Heart right ventricle (tissue), 16 donors: Measurements from ENCODE around the gene ARHGAP4. TPM values are rescaled to one million over a fixed set of nuclear protein-coding genes. Genes with fewer than 3 reads are reported as not detected.

Experiments used
- ATAC-seq, 8 donors: fragments of 200-7000 bp; cut with Tn5 transposase; one replicate each; pipeline ENCODE4 v1.9.1; 2020; ENCODE audit warnings: mild to moderate bottlenecking in 8 of 8, moderate library complexity in 8 of 8, moderate number of reproducible peaks in 1 of 8
- DNase-seq, 2 donors: peaks; one replicate each; pipeline ENCODE4 v3.0.0-alpha.2; 2020
- H3K27ac ChIP-seq, 10 donors: fragments of 200-600 bp; sonication (generic) in 2 of 10; one replicate each; pipeline versions ENCODE4 v1.5.0 to v1.8.0; 2020 to 2022; ENCODE audit warnings: mild to moderate bottlenecking in 3 of 10
- H3K27me3 ChIP-seq, 7 donors: fragments of 200-600 bp; one replicate each; pipeline ENCODE4 v1.8.0; 2021 to 2022; ENCODE audit warnings: mild to moderate bottlenecking in 2 of 7
- H3K36me3 ChIP-seq, 9 donors: fragments of 200-600 bp; sonication (generic) in 1 of 9; one replicate each; pipeline versions ENCODE4 v1.5.0 to v1.8.0; 2020 to 2022; ENCODE audit warnings: mild to moderate bottlenecking in 2 of 9
- H3K4me1 ChIP-seq, 9 donors: fragments of 200-600 bp; sonication (generic) in 1 of 9; one replicate each; pipeline versions ENCODE4 v1.5.0 to v1.8.0; 2020 to 2022; ENCODE audit warnings: mild to moderate bottlenecking in 4 of 9
- H3K4me3 ChIP-seq, 10 donors: fragments of 200-600 bp; sonication (generic) in 2 of 10; one replicate each; pipeline versions ENCODE4 v1.5.0 to v1.8.0; 2020 to 2022; ENCODE audit warnings: mild to moderate bottlenecking in 7 of 10, moderate library complexity in 2 of 10
- H3K9me3 ChIP-seq, 11 donors: fragments of 200-600 bp in 10 of 11; sonication (generic) in 2 of 11; one replicate each; pipeline versions ENCODE4 v1.5.0 to v1.8.0; 2013 to 2022; ENCODE audit warnings: mild to moderate bottlenecking in 2 of 11, control low read depth in 1 of 11, moderate library complexity in 1 of 11
- CTCF ChIP-seq, 9 donors: fragments of 200-600 bp; sonication (generic) in 2 of 9; IDR thresholded peaks; one replicate each; pipeline versions ENCODE4 v1.5.0 to v1.8.0; 2021 to 2022; ENCODE audit warnings: antibody characterized with exemption in 9 of 9, mild to moderate bottlenecking in 5 of 9, moderate library complexity in 1 of 9
- WGBS, 2 donors: extraction: QIAGEN DNeasy Blood & Tissue Kit; methylation state at CpG; one replicate each; pipeline ENCODE4 v1.1.7; 2013; ENCODE audit warnings: inconsistent platforms in 1 of 2; 5-methylcytosine and 5-hydroxymethylcytosine counted together
- intact Hi-C, 10 donors: fragments of 100-400 bp; cut with DNase I; formaldehyde crosslinking; loops; one replicate each; pipeline versions ENCODE4 v1.11.1 to v1.14.2; 2022
- polyA plus RNA-seq, 2 donors: library from polyadenylated mRNA; stranded (reverse); fragments of 200-250 nt; gene quantifications; one replicate each; pipeline ENCODE4 v1.2.3, GENCODE V29; 2013
- total RNA-seq, 10 donors: library from RNA; stranded (reverse); fragmentation: NEBNext Ultra II Directional in 3 of 10; extraction: Animal tissue kit (Norgen Biotek cat#: 25700) in 3 of 10; gene quantifications; one replicate each; pipeline versions ENCODE4 v1.2.1 to v1.2.4, GENCODE V29; 2021 to 2023
- donor health status: Arrhythmogenic right ventricular cardiomyopathy.
- donor health status: ischemic (EF 13 %, LVEDD 7.1; RV severe dilation, severe dysfunction).
- donor health status: healthy with polysubstance abuse.
- donor health status: DM: no; HTN: yes; CAD: no.
- donor health status: DM: no; HTN: no; CAD: no.
- donor health status: ischemic (EF 25% LVEDD 6.9; RV normal size, moderate dysfunction).
- donor health status: ischemic (EF 25% LVEDD 5.7; RV mildly dilated, moderate dysfunction).
- donor health status: healthy.
- donor health status: DM: yes; HTN: yes; CAD: no.
- donor health status: Ischemic cardiomyopathy.
- donor health status: ischemic (EF 35%, LVEDD 5.7; RV mildly dilated, moderate dysfunction).
- donor health status: nonischemic (EF 11% LVEDD 7.7; RV severe dilation, severe dysfunction).
- donor health status: DM: yes; HTN: yes; CAD: no.
- donor health status: PGD.
- donor health status: ischemic (EF 29% LVEDD 5.4; RV normal size, mild dysfunction).
- donor health status: nonischemic (EF 23%, LVEDD 6.1; RV moderate dilation, normal function).

The ARHGAP4 gene
- total and polyA plus RNA-seq, 12 donors: 5.5 to 65.5 (median 9.3) TPM

DNA sequence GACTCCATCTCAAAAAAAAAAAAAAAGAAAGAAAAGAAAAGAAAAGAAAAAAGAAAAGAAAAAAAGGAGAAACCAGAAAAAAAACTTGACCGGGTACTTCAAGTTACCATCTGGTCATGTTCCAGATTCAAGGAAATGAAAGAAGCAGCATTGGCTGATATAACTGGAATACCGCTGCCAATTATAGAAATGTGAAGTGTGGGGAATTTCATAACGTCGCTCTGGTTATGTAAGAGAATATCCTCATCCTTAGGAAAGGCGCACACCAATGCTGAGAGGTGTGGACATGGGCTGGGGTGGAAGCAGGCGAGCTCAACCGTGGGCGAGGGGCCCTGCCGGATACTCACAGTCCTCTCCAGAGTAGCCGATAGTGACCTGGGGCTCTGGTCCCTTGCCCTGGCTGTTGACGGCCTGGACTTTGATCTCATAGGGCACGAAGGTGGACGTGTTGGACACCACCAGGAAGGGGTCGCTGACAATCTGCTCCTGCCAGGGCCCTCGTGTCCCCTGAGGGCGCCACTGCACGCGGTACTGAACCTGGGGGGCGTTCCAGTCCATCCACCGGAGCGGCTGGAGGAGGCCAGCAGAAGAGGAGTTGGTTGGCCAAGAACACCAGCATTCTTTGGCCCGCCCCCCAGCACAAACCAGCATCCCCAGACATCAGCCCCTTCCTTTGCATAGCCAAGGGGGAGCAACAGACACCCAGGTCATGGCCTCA is 59.6 kb downstream of the ARHGAP4 start:
- peaks cover 0 to 65% (median 0%) of the 10 kb centered on the region in 7 donors for H3K27me3 ChIP-seq
- intact Hi-C loops: no loop called here
- no peaks in the 10 kb centered on the region for H3K4me1 ChIP-seq
- no peak for DNase-seq
- no peaks in the 10 kb centered on the region for H3K9me3 ChIP-seq
- TF ChIP-seq CTCF (IDR thresholded peaks at IDR 0.05): no peak
- WGBS, 2 donors: 81 to 82% methylated on average over 16 to 22 of the region's 22 CpGs
- H3K4me3 ChIP-seq: no peak overlapping the region
- ATAC-seq: no peak
- H3K27ac ChIP-seq: no peak overlapping the region
- H3K36me3 ChIP-seq: no peaks in the 10 kb centered on the region

GRCh38 chrX:153865685-153866084 is 60.4 kb downstream of the ARHGAP4 start:
- no peaks in the 10 kb centered on the region for H3K4me1 ChIP-seq
- H3K9me3 ChIP-seq: no peaks in the 10 kb centered on the region
- no peak for TF ChIP-seq CTCF (IDR thresholded peaks at IDR 0.05)
- no peak overlapping the region for H3K4me3 ChIP-seq
- no peaks in the 10 kb centered on the region for H3K36me3 ChIP-seq
- intact Hi-C loops: no loop called here
- WGBS, 2 donors: 94 to 96% methylated on average over 9 of the region's 9 CpGs
- peaks cover 0 to 58% (median 0%) of the 10 kb centered on the region in 7 donors for H3K27me3 ChIP-seq
- ATAC-seq (no peak), DNase-seq (no peak)
- H3K27ac ChIP-seq: no peak overlapping the region

DNA sequence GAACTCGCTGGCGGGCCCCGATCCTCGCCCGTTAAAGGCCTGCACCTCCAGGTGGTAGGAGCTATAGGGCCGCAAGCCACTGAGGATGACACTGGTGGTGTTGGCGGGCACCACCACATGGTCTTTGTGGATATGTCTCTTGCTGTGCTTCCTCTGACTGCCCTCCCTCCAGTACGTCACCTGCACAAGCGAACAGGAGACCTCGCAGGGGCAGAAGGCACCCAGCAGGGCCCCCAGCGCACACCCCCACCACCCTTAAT is 60.8 kb downstream of the ARHGAP4 start:
- no peak for ATAC-seq
- Histone ChIP-seq H3K4me1 (no peaks in the 10 kb centered on the region), H3K27me3 (peaks cover 0 to 53% (median 0%) of the 10 kb centered on the region in 7 donors), H3K27ac (no peak overlapping the region), H3K9me3 (no peaks in the 10 kb centered on the region), H3K36me3 (no peaks in the 10 kb centered on the region), H3K4me3 (no peak overlapping the region)
- WGBS, 2 donors: 79 to 99% methylated on average over 6 to 11 of the region's 11 CpGs
- DNase-seq: no peak
- TF ChIP-seq CTCF (IDR thresholded peaks at IDR 0.05): no peak
- intact Hi-C loops: no loop called here

- Histone ChIP-seq H3K27ac (no peak overlapping the region), H3K4me3 (no peak overlapping the region), H3K36me3 (no peaks in the 10 kb centered on the region), H3K4me1 (no peaks in the 10 kb centered on the region), H3K27me3 (peaks cover 0 to 48% (median 0%) of the 10 kb centered on the region in 7 donors), H3K9me3 (no peaks in the 10 kb centered on the region)
- no peak for TF ChIP-seq CTCF (IDR thresholded peaks at IDR 0.05)
- no peak for ATAC-seq
- intact Hi-C loops: no loop called here
- WGBS, 2 donors: 82 to 83% methylated on average over 18 to 30 of the region's 30 CpGs
- no peak for DNase-seq
These were observed 61.3 kb downstream of the ARHGAP4 start for GRCh38 chrX:153864561-153865320.
